Measurements from ENCODE around the gene HDAC4. TPM values are rescaled to one million over a fixed set of nuclear protein-coding genes. Genes with fewer than 3 reads are reported as not detected.

The HDAC4 gene
- total and polyA plus RNA-seq, 3 donors from 2014 or later: 29.0 to 67.5 (median 58.7) TPM

DNA sequence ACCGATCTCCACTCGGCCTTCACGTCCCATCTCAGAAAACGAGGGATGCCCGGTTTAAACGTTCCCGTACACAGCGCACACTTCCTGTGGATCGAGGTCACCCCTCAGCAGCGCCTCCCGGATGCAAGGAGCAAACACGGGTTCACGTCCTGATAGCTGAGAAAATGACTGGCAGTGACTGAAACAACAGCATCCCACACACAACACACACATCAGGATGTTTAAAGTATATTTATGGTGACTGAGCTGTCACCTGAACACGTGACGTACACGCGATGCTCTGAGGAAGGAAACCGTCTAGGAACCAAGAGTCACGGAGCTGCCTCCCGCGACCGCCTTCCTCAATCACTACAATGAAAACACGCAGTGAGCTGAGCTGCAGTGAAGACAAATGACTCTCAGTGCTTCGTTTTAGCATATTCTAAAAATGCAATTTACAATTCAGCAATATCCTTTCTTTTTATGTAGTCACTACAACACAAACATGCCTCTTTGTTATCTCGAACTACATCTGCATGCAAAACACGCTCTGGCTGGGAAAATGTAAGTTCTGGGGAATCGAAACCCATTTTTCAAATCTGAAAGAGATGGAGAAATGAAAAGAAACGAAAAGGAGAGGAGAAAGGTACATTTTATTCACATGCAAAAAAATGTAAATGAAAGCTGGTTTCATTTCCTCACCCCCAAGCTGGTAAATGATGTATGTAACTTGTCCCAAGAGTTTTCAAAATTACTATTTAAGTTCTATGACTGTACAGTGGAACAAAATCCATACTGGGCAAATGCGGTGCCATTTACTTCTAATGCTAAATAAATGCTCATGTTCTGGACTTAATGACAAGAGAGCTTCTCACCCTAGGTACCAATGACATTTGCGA is 19.8 kb downstream of the HDAC4 start:
- H3K4me3 ChIP-seq: no peak overlapping the region
- no peaks in the 10 kb centered on the region for H3K36me3 ChIP-seq (ENCODE audit: low read depth, missing control alignments)
- TF ChIP-seq, protein P1, sequence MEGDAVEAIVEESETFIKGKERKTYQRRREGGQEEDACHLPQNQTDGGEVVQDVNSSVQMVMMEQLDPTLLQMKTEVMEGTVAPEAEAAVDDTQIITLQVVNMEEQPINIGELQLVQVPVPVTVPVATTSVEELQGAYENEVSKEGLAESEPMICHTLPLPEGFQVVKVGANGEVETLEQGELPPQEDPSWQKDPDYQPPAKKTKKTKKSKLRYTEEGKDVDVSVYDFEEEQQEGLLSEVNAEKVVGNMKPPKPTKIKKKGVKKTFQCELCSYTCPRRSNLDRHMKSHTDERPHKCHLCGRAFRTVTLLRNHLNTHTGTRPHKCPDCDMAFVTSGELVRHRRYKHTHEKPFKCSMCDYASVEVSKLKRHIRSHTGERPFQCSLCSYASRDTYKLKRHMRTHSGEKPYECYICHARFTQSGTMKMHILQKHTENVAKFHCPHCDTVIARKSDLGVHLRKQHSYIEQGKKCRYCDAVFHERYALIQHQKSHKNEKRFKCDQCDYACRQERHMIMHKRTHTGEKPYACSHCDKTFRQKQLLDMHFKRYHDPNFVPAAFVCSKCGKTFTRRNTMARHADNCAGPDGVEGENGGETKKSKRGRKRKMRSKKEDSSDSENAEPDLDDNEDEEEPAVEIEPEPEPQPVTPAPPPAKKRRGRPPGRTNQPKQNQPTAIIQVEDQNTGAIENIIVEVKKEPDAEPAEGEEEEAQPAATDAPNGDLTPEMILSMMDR (IDR thresholded peaks at IDR 0.05): no peak
- no peak for TF ChIP-seq POLR2A (IDR thresholded peaks at IDR 0.05)
- H3K9me3 ChIP-seq: no peaks in the 10 kb centered on the region
- H3K27ac ChIP-seq: no peak overlapping the region
- DNase-seq: no peak
- H3K27me3 ChIP-seq: no peaks in the 10 kb centered on the region
- 75 to 80% methylated on average over 30 of the region's 30 CpGs for WGBS, 2 donors
- intact Hi-C loops (cut with DNase I; ENCODE audit: low total_unique reads): no loop called here
- H3K4me1 ChIP-seq: no peaks in the 10 kb centered on the region

GRCh38 chr2:239379641-239380170 is 21.1 kb downstream of the HDAC4 start:
- TF ChIP-seq POLR2A (IDR thresholded peaks at IDR 0.05): no peak
- TF ChIP-seq, protein P1 (IDR thresholded peaks at IDR 0.05): no peak
- 90 to 93% methylated on average over 16 to 19 of the region's 19 CpGs for WGBS, 2 donors
- H3K4me3 ChIP-seq: no peak overlapping the region
- no peaks in the 10 kb centered on the region for H3K9me3 ChIP-seq
- H3K27ac ChIP-seq: no peak overlapping the region
- intact Hi-C loops (cut with DNase I; ENCODE audit: low total_unique reads): no loop called here
- H3K27me3 ChIP-seq: no peaks in the 10 kb centered on the region
- H3K4me1 ChIP-seq: no peaks in the 10 kb centered on the region
- no peak for DNase-seq
- no peaks in the 10 kb centered on the region for H3K36me3 ChIP-seq (ENCODE audit: low read depth, missing control alignments)

GRCh38 chr2:239378918-239379640 is 21.7 kb downstream of the HDAC4 start:
- H3K36me3 ChIP-seq (ENCODE audit: low read depth, missing control alignments): no peaks in the 10 kb centered on the region
- intact Hi-C loops (cut with DNase I; ENCODE audit: low total_unique reads): no loop called here
- 90% methylated on average over 15 to 20 of the region's 20 CpGs for WGBS, 2 donors

GRCh38 chr2:239378021-239378917 is 22.6 kb downstream of the HDAC4 start:
- no peaks in the 10 kb centered on the region for H3K36me3 ChIP-seq (ENCODE audit: low read depth, missing control alignments)
- no peak overlapping the region for H3K4me3 ChIP-seq
- no peaks in the 10 kb centered on the region for H3K4me1 ChIP-seq
- no peaks in the 10 kb centered on the region for H3K27me3 ChIP-seq
- no peak overlapping the region for H3K27ac ChIP-seq
- no peak for DNase-seq
- intact Hi-C loops (cut with DNase I; ENCODE audit: low total_unique reads): no loop called here
- no peaks in the 10 kb centered on the region for H3K9me3 ChIP-seq
- 93% methylated on average over 33 to 36 of the region's 36 CpGs for WGBS, 2 donors
- TF ChIP-seq, protein P1 (IDR thresholded peaks at IDR 0.05): no peak
- no peak for TF ChIP-seq POLR2A (IDR thresholded peaks at IDR 0.05)

More at GRCh38 chr2:239378918-239379640, 21.7 kb downstream of the HDAC4 start:
- H3K27ac ChIP-seq: no peak overlapping the region
- H3K27me3 ChIP-seq: no peaks in the 10 kb centered on the region
- no peak for DNase-seq
- no peak overlapping the region for H3K4me3 ChIP-seq
- H3K9me3 ChIP-seq: no peaks in the 10 kb centered on the region
- no peaks in the 10 kb centered on the region for H3K4me1 ChIP-seq
- no peak for TF ChIP-seq POLR2A (IDR thresholded peaks at IDR 0.05)
- TF ChIP-seq, protein P1 (IDR thresholded peaks at IDR 0.05): no peak

Measured in testis (tissue), 3 donors.